HEK293T (cell line): ENCODE data around the gene PLEKHG4B.

Experiments
- BHLHE40 ChIP-seq: fragments of 450-650 bp; IDR thresholded peaks from 2 replicates; pipeline ENCODE4 v1.6.1; 2016; ENCODE audit warnings: mild to moderate bottlenecking, moderate library complexity, borderline replicate concordance
- FOXK2 ChIP-seq: fragments of 450-650 bp; IDR thresholded peaks from 2 replicates; pipeline ENCODE4 v1.6.1; 2016; ENCODE audit warnings: mild to moderate bottlenecking
- FOXM1 ChIP-seq: fragments of 450-650 bp; IDR thresholded peaks from 2 replicates; pipeline ENCODE4 v1.6.1; 2017; ENCODE audit warnings: mild to moderate bottlenecking, borderline replicate concordance
- NFRKB ChIP-seq: fragments of 450-650 bp; IDR thresholded peaks from 2 replicates; pipeline ENCODE4 v1.6.1; 2016; ENCODE audit warnings: mild to moderate bottlenecking, moderate library complexity
- SP1 ChIP-seq: fragments of 450-650 bp; IDR thresholded peaks from 2 replicates; pipeline ENCODE4 v1.6.1; 2017
- SUZ12 ChIP-seq: fragments of 450-650 bp; IDR thresholded peaks from 2 replicates; pipeline ENCODE4 v1.6.1; 2016; ENCODE audit warnings: mild to moderate bottlenecking
- ZNF384 ChIP-seq: fragments of 450-650 bp; IDR thresholded peaks from 2 replicates; pipeline ENCODE4 v1.6.1; 2016

- TF ChIP-seq ZNF384: no peak
- TF ChIP-seq SP1: no peak
- TF ChIP-seq SUZ12: no peak
- TF ChIP-seq NFRKB: no peak
- TF ChIP-seq FOXM1: no peak
- no peak for TF ChIP-seq FOXK2
- no peak for TF ChIP-seq BHLHE40
These were observed 113.2 kb downstream of the PLEKHG4B start for GRCh38 chr5:204966-205670.
